ENCODE data around the gene MASP1. TPM values are rescaled to one million over a fixed set of nuclear protein-coding genes. Genes with fewer than 3 reads are reported as not detected.

Gene MASP1
- total and polyA plus RNA-seq, 4 donors: 0.88 to 6.0 (median 3.2) TPM

- Histone ChIP-seq H3K27ac (ENCODE audit: low read depth in 1 of 2, low read length in 2 of 2) (no peak overlapping the region), H3K27me3 (ENCODE audit: control insufficient read depth in 1 of 2, insufficient read depth in 2 of 2, low read length in 1 of 2) (no peaks in the 10 kb centered on the region), H3K4me1 (ENCODE audit: control insufficient read depth in 1 of 2, insufficient read depth in 2 of 2, low read length in 2 of 2) (no peaks in the 10 kb centered on the region), H3K36me3 (ENCODE audit: control insufficient read depth in 1 of 2, insufficient read depth in 2 of 2, low read length in 1 of 2) (no peaks in the 10 kb centered on the region), H3K9me3 (ENCODE audit: control insufficient read depth, low read length) (no peaks in the 10 kb centered on the region), H3K4me3 (ENCODE audit: low read length in 2 of 2) (no peak overlapping the region)
- intact Hi-C loops (cut with DNase I): no loop called here
- WGBS, 2 donors: 69 to 71% methylated on average over 7 of the region's 7 CpGs
- ATAC-seq (ENCODE audit: low FRiP score) (no peak), DNase-seq (no peak)
These were observed 14.3 kb upstream of the MASP1 start for GRCh38 chr3:187305881-187306280.

- H3K4me1 ChIP-seq (ENCODE audit: control insufficient read depth in 1 of 2, insufficient read depth in 2 of 2, low read length in 2 of 2): no peaks in the 10 kb centered on the region
- no peaks in the 10 kb centered on the region for H3K27me3 ChIP-seq (ENCODE audit: control insufficient read depth in 1 of 2, insufficient read depth in 2 of 2, low read length in 1 of 2)
- peaks cover 3% of the 10 kb centered on the region for H3K9me3 ChIP-seq (ENCODE audit: control insufficient read depth, low read length)
- no peaks in the 10 kb centered on the region for H3K36me3 ChIP-seq (ENCODE audit: control insufficient read depth in 1 of 2, insufficient read depth in 2 of 2, low read length in 1 of 2)
- H3K4me3 ChIP-seq (ENCODE audit: low read length in 2 of 2): no peak overlapping the region
- WGBS, 2 donors: 95 to 100% methylated on average over 3 to 4 of the region's 4 CpGs
- intact Hi-C loops (cut with DNase I): no loop called here
- ATAC-seq (ENCODE audit: low FRiP score) (no peak), DNase-seq (no peak)
- H3K27ac ChIP-seq (ENCODE audit: low read depth in 1 of 2, low read length in 2 of 2): no peak overlapping the region
These were observed 8.1 kb upstream of the MASP1 start for GRCh38 chr3:187299611-187300010.

- intact Hi-C loops (cut with DNase I): no loop called here
- no peak for DNase-seq
- ATAC-seq (ENCODE audit: low FRiP score): no peak
- Histone ChIP-seq H3K27me3 (ENCODE audit: control insufficient read depth in 1 of 2, insufficient read depth in 2 of 2, low read length in 1 of 2) (no peaks in the 10 kb centered on the region), H3K27ac (ENCODE audit: low read depth in 1 of 2, low read length in 2 of 2) (no peak overlapping the region), H3K36me3 (ENCODE audit: control insufficient read depth in 1 of 2, insufficient read depth in 2 of 2, low read length in 1 of 2) (no peaks in the 10 kb centered on the region), H3K9me3 (ENCODE audit: control insufficient read depth, low read length) (peaks cover 3% of the 10 kb centered on the region), H3K4me3 (ENCODE audit: low read length in 2 of 2) (no peak overlapping the region), H3K4me1 (ENCODE audit: control insufficient read depth in 1 of 2, insufficient read depth in 2 of 2, low read length in 2 of 2) (no peaks in the 10 kb centered on the region)
- 87 to 91% methylated on average over 2 of the region's 2 CpGs for WGBS, 2 donors
These were observed 5.4 kb upstream of the MASP1 start for GRCh38 chr3:187296911-187297310.

DNA sequence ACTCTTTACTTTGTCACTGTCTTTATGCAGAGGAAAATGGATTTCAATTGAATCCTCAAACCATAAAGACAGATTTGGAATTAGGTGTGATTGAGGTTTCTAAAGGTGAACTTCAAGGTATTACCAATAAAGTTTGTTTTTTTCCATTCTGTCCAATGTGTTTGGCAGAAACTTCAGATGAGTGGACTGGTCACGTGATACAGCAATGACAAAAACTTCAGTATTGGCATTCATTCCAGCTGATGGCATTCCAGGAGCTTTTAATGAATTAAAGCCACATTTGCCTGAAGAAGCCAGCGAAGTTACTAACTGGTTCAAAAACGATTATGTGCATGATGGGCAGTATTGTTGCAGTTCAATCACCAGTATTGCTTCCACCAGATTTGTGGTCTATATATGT is 4.5 kb upstream of the MASP1 start:
- ATAC-seq (ENCODE audit: low FRiP score) (no peak), DNase-seq (no peak)
- Histone ChIP-seq H3K9me3 (ENCODE audit: control insufficient read depth, low read length) (peaks cover 3% of the 10 kb centered on the region), H3K36me3 (ENCODE audit: control insufficient read depth in 1 of 2, insufficient read depth in 2 of 2, low read length in 1 of 2) (no peaks in the 10 kb centered on the region), H3K4me1 (ENCODE audit: control insufficient read depth in 1 of 2, insufficient read depth in 2 of 2, low read length in 2 of 2) (no peaks in the 10 kb centered on the region), H3K27ac (ENCODE audit: low read depth in 1 of 2, low read length in 2 of 2) (no peak overlapping the region), H3K27me3 (ENCODE audit: control insufficient read depth in 1 of 2, insufficient read depth in 2 of 2, low read length in 1 of 2) (no peaks in the 10 kb centered on the region), H3K4me3 (ENCODE audit: low read length in 2 of 2) (no peak overlapping the region)
- intact Hi-C loops (cut with DNase I): no loop called here
- WGBS, 2 donors: 70 to 74% methylated on average over 3 of the region's 3 CpGs

DNA sequence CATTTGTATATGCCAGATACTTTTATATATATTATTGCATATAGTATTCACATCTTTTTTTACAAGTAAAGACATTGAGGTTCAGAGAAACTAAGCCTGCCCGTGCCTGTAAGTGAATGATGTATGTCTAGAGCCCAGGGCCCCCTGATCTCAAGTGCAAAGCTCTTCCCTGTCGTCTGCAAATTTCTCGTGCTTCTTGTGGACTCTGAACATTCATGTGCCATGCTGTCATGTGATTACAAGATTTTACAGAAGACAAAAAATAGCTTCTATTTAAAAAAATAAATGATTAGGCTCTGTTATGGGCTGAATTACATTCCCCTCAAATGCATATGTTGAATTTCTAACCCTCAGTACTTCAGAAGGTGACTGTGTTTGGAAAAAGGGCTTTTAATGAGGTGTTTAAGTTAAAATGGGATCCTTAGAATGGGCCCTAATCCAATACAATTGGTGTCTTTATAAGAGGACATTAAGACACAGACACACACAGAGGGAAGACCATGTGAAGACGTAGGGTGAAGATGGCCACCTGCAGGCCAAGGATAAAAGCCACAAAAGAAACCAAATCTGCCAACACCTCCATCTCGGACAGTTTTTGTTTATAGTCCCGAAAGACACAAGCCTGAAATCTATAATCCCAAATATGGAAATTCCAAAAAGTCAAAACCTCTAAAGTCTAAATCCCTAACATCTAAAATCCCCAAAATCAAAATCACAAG is 3.9 kb upstream of the MASP1 start:
- WGBS, 2 donors: 79 to 83% methylated on average over 6 of the region's 6 CpGs
- Histone ChIP-seq H3K27ac (ENCODE audit: low read depth in 1 of 2, low read length in 2 of 2) (no peak overlapping the region), H3K36me3 (ENCODE audit: control insufficient read depth in 1 of 2, insufficient read depth in 2 of 2, low read length in 1 of 2) (no peaks in the 10 kb centered on the region), H3K9me3 (ENCODE audit: control insufficient read depth, low read length) (peaks cover 3% of the 10 kb centered on the region), H3K4me1 (ENCODE audit: control insufficient read depth in 1 of 2, insufficient read depth in 2 of 2, low read length in 2 of 2) (peaks cover 0 to 1% of the 10 kb centered on the region in 2 donors), H3K4me3 (ENCODE audit: low read length in 2 of 2) (no peak overlapping the region), H3K27me3 (ENCODE audit: control insufficient read depth in 1 of 2, insufficient read depth in 2 of 2, low read length in 1 of 2) (no peaks in the 10 kb centered on the region)
- DNase-seq (no peak), ATAC-seq (ENCODE audit: low FRiP score) (no peak)
- intact Hi-C loops (cut with DNase I): no loop called here

DNA sequence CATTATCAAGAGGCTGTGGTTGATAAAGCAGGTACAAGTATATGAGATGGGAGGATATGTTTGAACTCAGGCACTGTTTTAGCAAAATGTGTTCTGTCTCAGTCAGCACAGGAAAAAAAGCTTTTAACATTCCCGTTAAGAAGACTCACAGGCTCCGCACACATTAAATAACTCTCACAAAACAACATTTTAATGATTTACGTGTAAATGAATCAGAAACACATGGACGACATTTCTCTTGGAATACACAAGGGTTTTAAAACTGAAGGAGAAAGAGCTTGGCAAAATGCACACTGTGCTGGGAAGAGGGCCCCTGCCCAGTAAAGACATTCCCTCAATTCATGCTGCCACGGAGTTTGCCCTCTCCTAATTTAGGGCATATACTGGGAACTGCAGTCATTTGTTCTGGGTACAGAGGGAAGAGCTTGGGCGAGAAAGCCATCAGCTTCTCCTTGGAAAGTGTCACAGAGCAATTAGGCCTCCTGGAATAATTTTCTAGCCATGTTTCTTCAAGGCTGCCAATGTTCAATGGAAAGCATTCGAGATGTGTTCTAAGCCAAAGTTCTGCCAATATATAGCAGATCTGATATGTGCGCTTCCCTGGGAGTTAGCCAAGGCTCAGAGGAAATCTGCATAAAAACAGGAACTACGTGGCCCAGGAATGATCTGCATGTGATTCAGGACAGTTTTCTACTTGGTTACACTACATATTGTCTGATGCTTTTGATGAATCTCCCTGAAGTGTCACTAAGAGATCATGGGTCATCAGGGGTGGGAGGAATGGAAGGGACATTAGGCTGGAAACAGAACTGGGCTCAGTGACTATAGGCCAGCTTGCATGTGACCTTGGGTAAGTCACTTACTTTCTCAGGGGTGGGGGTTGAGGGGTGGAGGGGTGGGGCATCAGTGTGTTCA is 2.2 kb upstream of the MASP1 start:
- intact Hi-C loops (cut with DNase I): no loop called here
- WGBS, 2 donors: 88 to 93% methylated on average over 9 of the region's 9 CpGs
- peaks cover 3% of the 10 kb centered on the region for H3K9me3 ChIP-seq (ENCODE audit: control insufficient read depth, low read length)
- no peaks in the 10 kb centered on the region for H3K27me3 ChIP-seq (ENCODE audit: control insufficient read depth in 1 of 2, insufficient read depth in 2 of 2, low read length in 1 of 2)
- DNase-seq (no peak), ATAC-seq (ENCODE audit: low FRiP score) (no peak)
- H3K4me1 ChIP-seq (ENCODE audit: control insufficient read depth in 1 of 2, insufficient read depth in 2 of 2, low read length in 2 of 2): peaks cover 0 to 6% of the 10 kb centered on the region in 2 donors
- no peak overlapping the region for H3K27ac ChIP-seq (ENCODE audit: low read depth in 1 of 2, low read length in 2 of 2)
- no peak overlapping the region for H3K4me3 ChIP-seq (ENCODE audit: low read length in 2 of 2)
- H3K36me3 ChIP-seq (ENCODE audit: control insufficient read depth in 1 of 2, insufficient read depth in 2 of 2, low read length in 1 of 2): no peaks in the 10 kb centered on the region

GRCh38 chr3:187292631-187293515 is 1.3 kb upstream of the MASP1 start:
- intact Hi-C loops (cut with DNase I): no loop called here
- DNase-seq (no peak), ATAC-seq (ENCODE audit: low FRiP score) (no peak)
- Histone ChIP-seq H3K4me3 (ENCODE audit: low read length in 2 of 2) (no peak overlapping the region), H3K4me1 (ENCODE audit: control insufficient read depth in 1 of 2, insufficient read depth in 2 of 2, low read length in 2 of 2) (peaks cover 0 to 9% of the 10 kb centered on the region in 2 donors), H3K36me3 (ENCODE audit: control insufficient read depth in 1 of 2, insufficient read depth in 2 of 2, low read length in 1 of 2) (no peaks in the 10 kb centered on the region), H3K27ac (ENCODE audit: low read depth in 1 of 2, low read length in 2 of 2) (no peak overlapping the region), H3K9me3 (ENCODE audit: control insufficient read depth, low read length) (no peaks in the 10 kb centered on the region), H3K27me3 (ENCODE audit: control insufficient read depth in 1 of 2, insufficient read depth in 2 of 2, low read length in 1 of 2) (no peaks in the 10 kb centered on the region)
- 73 to 79% methylated on average over 5 of the region's 5 CpGs for WGBS, 2 donors

GRCh38 chr3:187292181-187292580 is 644 bp upstream of the MASP1 start:
- H3K4me3 ChIP-seq (ENCODE audit: low read length in 2 of 2): no peak overlapping the region
- H3K4me1 ChIP-seq (ENCODE audit: control insufficient read depth in 1 of 2, insufficient read depth in 2 of 2, low read length in 2 of 2): peaks cover 0 to 9% of the 10 kb centered on the region in 2 donors
- WGBS, 2 donors: 79 to 84% methylated on average over 9 of the region's 9 CpGs
- H3K27ac ChIP-seq (ENCODE audit: low read depth in 1 of 2, low read length in 2 of 2): no peak overlapping the region
- H3K27me3 ChIP-seq (ENCODE audit: control insufficient read depth in 1 of 2, insufficient read depth in 2 of 2, low read length in 1 of 2): no peaks in the 10 kb centered on the region
- DNase-seq (no peak), ATAC-seq (ENCODE audit: low FRiP score) (peak; percentile 8)
- intact Hi-C loops (cut with DNase I): no loop called here
- H3K9me3 ChIP-seq (ENCODE audit: control insufficient read depth, low read length): no peaks in the 10 kb centered on the region
- H3K36me3 ChIP-seq (ENCODE audit: control insufficient read depth in 1 of 2, insufficient read depth in 2 of 2, low read length in 1 of 2): no peaks in the 10 kb centered on the region
